ENCODE measurements around the gene LYL1.
"Not testable (repeated sequence)": the region's sequence is repeated elsewhere in the genome, so short reads cannot be mapped to it uniquely, and the experiment has no call there.

Gene LYL1

GRCh38 chr19:13102666-13103580 lies at the start of gene LYL1:
TSS of gene LYL1 (minus strand) at chr19:13102858. CDS start at chr19:13101171, 1,687 bp downstream.
- DNase-seq = no peak

GRCh38 chr19:13151605-13152355 lies 49.1 kb upstream of the LYL1 start:
- DNase-seq = peak; percentile 98

- DNase-seq = no peak
These were observed 48.4 kb upstream of the LYL1 start for GRCh38 chr19:13150931-13151604.

- peak; percentile 93 for DNase-seq
These were observed 47.7 kb upstream of the LYL1 start, which contains the start of the genes IER2 and STX10 for GRCh38 chr19:13150187-13150930. TSS of gene IER2 (plus strand) at chr19:13150411. CDS start at chr19:13153187, 2,776 bp downstream. TSS of gene STX10 (minus strand) at chr19:13150375. CDS start at chr19:13150173, 202 bp downstream.

- DNase-seq = no peak
These were observed 47.0 kb upstream of the LYL1 start for GRCh38 chr19:13149628-13150186.

- not testable (repeated sequence) for DNase-seq
These were observed 46.5 kb upstream of the LYL1 start for GRCh38 chr19:13149173-13149627.

- DNase-seq = peak; percentile 52
These were observed 44.3 kb upstream of the LYL1 start for GRCh38 chr19:13146763-13147563.

GRCh38 chr19:13139633-13140311 lies 37.1 kb upstream of the LYL1 start:
- DNase-seq = no peak

GRCh38 chr19:13138916-13139198 lies 36.2 kb upstream of the LYL1 start:
- DNase-seq = no peak

- DNase-seq = no peak
These were observed 35.7 kb upstream of the LYL1 start for GRCh38 chr19:13138171-13138915.

GRCh38 chr19:13137290-13137794 lies 34.7 kb upstream of the LYL1 start:
- DNase-seq = no peak

- no peak for DNase-seq
These were observed 32.7 kb upstream of the LYL1 start for GRCh38 chr19:13135068-13136062.

- no peak for DNase-seq
These were observed 32.0 kb upstream of the LYL1 start for GRCh38 chr19:13134626-13135025.

- DNase-seq = no peak
These were observed 30.7 kb upstream of the LYL1 start for GRCh38 chr19:13133241-13133870.

- peak; percentile 54 for DNase-seq
These were observed 30.0 kb upstream of the LYL1 start for GRCh38 chr19:13132471-13133180.

GRCh38 chr19:13130886-13131490 lies 28.3 kb upstream of the LYL1 start:
- no peak for DNase-seq

- no peak for DNase-seq
These were observed 26.7 kb upstream of the LYL1 start for GRCh38 chr19:13129384-13129783.

Data from fibroblast of upper back skin (primary cell).